Esophagus (tissue), 2 donors: Measurements from ENCODE around the gene NSMF. TPM values are rescaled to one million over a fixed set of nuclear protein-coding genes. Genes with fewer than 3 reads are reported as not detected.
"Not testable (repeated sequence)": the region's sequence is repeated elsewhere in the genome, so short reads cannot be mapped to it uniquely, and the experiment has no call there.

Experiments used
- H3K27ac ChIP-seq, 2 donors: one replicate each; pipeline ENCODE4 v1.5.1; 2013; ENCODE audit warnings: low read depth in 2 of 2, mild to moderate bottlenecking in 2 of 2, inconsistent platforms in 1 of 2, low read length in 1 of 2, moderate library complexity in 1 of 2
- H3K27me3 ChIP-seq, 2 donors: one replicate each; pipeline ENCODE4 v1.6.1; 2013; ENCODE audit warnings: low read length in 2 of 2, control low read depth in 1 of 2, mild to moderate bottlenecking in 1 of 2; ENCODE audit not compliant: insufficient read depth in 2 of 2, control insufficient read depth in 1 of 2
- H3K36me3 ChIP-seq, 2 donors: one replicate each; pipeline ENCODE4 v1.6.1; 2013; ENCODE audit warnings: low read length in 1 of 2; ENCODE audit not compliant: control insufficient read depth in 2 of 2, insufficient read depth in 2 of 2
- H3K4me1 ChIP-seq, 2 donors: one replicate each; pipeline ENCODE4 v1.6.1; 2013; ENCODE audit warnings: low read length in 1 of 2; ENCODE audit not compliant: control insufficient read depth in 2 of 2, insufficient read depth in 2 of 2
- H3K4me3 ChIP-seq, 2 donors: one replicate each; pipeline ENCODE4 v1.5.1; 2013; ENCODE audit warnings: low read length in 2 of 2, mild to moderate bottlenecking in 2 of 2, low read depth in 1 of 2, moderate library complexity in 1 of 2
- H3K9me3 ChIP-seq, 2 donors: one replicate each; pipeline ENCODE4 v1.6.1; 2013; ENCODE audit warnings: mild to moderate bottlenecking in 2 of 2, low read depth in 1 of 2, low read length in 1 of 2, moderate library complexity in 1 of 2; ENCODE audit not compliant: control insufficient read depth in 2 of 2, insufficient read depth in 1 of 2
- WGBS, 2 donors: extraction: QIAGEN DNeasy Blood & Tissue Kit; methylation state at CpG; one replicate each; pipeline ENCODE4 v1.1.7; 2013; 5-methylcytosine and 5-hydroxymethylcytosine counted together
- polyA plus RNA-seq, 2 donors: library from polyadenylated mRNA; stranded (reverse); fragments of 200-250 nt; gene quantifications; one replicate each; pipeline ENCODE4 v1.2.3, GENCODE V29; 2013
- donor health status: healthy with polysubstance abuse.
- donor health status: Bipolar disorder and iron deficiency.

The NSMF gene
- polyA plus RNA-seq, 2 donors: 20.7 to 26.1 TPM

DNA sequence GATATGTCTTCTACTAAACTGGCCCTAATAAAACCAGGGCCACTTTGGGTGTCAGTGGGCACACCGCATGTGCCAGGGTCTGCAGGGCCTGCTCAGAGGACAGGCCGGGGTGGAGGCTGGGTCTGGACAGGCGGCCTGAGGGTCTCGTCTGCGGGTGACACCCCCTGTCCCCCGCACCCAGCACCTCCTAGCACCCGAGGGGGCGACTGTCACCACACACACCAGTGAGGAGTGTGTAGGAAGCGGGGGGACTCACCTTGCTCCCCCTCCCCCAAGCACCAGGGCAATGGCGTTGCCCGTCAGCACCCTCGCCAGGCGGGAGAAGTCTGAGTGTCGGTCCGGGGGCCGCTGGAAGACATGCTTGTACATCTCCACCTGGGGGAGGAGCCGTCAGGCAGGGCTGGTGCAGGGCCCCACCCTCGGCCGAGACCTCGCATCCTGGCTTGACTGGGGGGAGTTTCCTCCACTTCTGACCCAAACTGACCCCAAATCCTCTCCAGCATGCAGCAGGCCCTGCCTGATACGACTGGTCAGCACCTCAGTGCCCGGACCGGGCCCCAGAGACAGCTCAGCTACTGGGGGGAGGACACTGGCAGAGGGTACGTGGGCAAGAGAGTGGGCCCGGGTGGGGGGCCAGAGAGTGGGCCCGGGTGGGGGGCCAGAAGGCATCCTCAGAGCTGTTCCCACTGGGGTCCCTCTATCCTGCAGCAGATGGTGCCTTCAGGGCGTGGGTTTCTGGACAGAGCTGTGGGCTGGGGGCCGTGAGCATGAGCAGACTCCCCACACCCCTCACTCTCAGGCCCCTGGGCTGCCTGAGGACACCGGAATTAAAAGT, 18.9 kb upstream of the NSMF start:
- H3K27ac ChIP-seq: no peak overlapping the region
- 89 to 91% methylated on average over 28 to 29 of the region's 29 CpGs for WGBS, 2 donors
- peaks cover 0 to 2% of the 10 kb centered on the region in 2 donors for H3K9me3 ChIP-seq

DNA sequence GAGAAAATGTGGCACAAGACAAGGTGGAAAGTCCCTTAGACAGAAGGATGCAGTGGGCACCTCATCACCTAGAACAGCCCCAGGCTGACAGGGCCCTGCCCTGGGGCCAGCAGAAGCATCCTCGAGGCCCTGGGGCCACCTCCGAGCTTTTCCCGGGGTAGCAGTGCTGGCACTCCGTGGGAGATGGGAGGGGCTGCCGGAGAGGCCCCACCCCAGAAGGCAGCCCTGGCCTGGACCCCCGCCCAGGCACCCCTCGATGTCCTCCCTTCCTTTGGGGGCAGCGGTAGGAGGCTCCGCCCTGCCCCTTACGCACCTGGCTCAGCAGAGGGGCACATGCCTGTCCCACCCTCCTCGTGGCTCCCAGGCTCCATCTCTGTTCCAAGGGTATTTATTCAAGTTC, 17.7 kb upstream of the NSMF start:
- no peaks in the 10 kb centered on the region for H3K27me3 ChIP-seq
- peaks cover 0 to 4% of the 10 kb centered on the region in 2 donors for H3K9me3 ChIP-seq
- 91 to 92% methylated on average over 10 to 11 of the region's 11 CpGs for WGBS, 2 donors
- H3K4me3 ChIP-seq: no peak overlapping the region
- H3K27ac ChIP-seq: no peak overlapping the region
- H3K4me1 ChIP-seq: no peaks in the 10 kb centered on the region
- H3K36me3 ChIP-seq: no peaks in the 10 kb centered on the region

More for the DNA sequence above, 18.9 kb upstream of the NSMF start:
- H3K4me3 ChIP-seq: no peak overlapping the region
- no peaks in the 10 kb centered on the region for H3K36me3 ChIP-seq
- H3K4me1 ChIP-seq: no peaks in the 10 kb centered on the region
- H3K27me3 ChIP-seq: no peaks in the 10 kb centered on the region

DNA sequence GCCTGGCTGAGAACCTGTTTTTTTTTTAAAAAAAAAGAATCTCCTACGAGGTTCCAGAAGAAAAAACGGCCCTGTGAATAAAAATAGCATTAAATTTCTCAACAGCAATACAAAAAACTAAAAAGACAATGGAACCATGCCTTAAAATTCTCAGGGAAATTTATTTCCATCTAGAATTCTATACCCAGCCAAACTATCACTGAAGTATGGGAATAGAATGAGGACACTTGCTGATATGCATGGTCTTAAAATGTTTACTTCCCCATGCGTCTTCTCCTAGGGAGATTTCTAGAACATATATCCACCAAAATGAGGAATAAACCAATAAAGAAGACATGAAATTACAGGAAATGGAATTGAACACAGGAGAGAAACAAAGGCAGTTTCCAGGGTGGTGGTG, 16.5 kb upstream of the NSMF start:
- H3K27me3 ChIP-seq: no peaks in the 10 kb centered on the region
- 83 to 84% methylated on average over 3 of the region's 3 CpGs for WGBS, 2 donors
- no peaks in the 10 kb centered on the region for H3K36me3 ChIP-seq
- H3K9me3 ChIP-seq: peaks cover 0 to 4% of the 10 kb centered on the region in 2 donors
- H3K4me3 ChIP-seq: no peak overlapping the region
- H3K27ac ChIP-seq: no peak overlapping the region
- no peaks in the 10 kb centered on the region for H3K4me1 ChIP-seq

DNA sequence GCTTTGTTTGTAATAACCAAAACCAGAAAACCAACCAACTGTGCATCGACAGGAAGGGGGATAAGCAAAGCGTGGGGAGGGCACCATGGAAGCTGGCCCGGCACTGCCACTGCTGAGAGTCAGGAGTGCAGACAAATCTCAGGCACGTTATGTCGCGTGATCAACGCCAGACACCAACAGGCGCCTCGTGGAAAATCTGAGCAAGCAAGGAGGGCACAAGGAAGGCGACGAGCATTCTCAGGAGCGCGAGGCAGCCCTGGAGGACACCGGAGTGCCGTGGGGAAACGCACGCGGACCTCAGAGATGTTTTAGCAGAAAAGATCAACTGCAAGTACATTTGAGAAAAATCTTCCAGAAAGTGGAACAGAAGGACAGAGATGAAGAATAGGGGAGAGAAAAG, 15.1 kb upstream of the NSMF start:
- 94% methylated on average over 18 of the region's 18 CpGs for WGBS, 2 donors
- Histone ChIP-seq H3K27me3 (no peaks in the 10 kb centered on the region), H3K27ac (no peak overlapping the region)

DNA sequence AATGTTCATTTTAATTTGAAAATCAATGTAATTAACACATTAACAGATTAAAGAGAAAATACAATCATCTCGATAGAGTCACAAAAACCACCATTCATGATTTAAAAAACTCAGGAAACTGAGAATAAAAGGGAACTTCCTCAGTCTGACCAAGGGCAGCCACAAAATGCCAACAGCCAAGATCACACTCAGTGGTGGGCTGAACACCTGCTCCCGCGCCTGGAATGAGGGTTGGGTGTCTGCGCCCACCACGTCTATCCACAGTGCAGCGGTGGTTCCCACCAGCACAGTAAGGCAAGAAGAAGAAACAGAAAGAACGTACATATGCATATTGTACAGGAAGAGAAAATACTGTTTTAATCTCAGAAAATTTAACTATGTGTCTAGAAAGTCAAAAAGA, 11.7 kb upstream of the NSMF start:
- H3K4me1 ChIP-seq: no peaks in the 10 kb centered on the region
- no peaks in the 10 kb centered on the region for H3K27me3 ChIP-seq
- WGBS, 2 donors: 70 to 75% methylated on average over 7 of the region's 7 CpGs
- no peak overlapping the region for H3K27ac ChIP-seq
- H3K4me3 ChIP-seq: no peak overlapping the region
- no peaks in the 10 kb centered on the region for H3K36me3 ChIP-seq
- H3K9me3 ChIP-seq: peaks cover 0 to 2% of the 10 kb centered on the region in 2 donors

More for the DNA sequence above, 15.1 kb upstream of the NSMF start:
- Histone ChIP-seq H3K36me3 (no peaks in the 10 kb centered on the region), H3K4me1 (no peaks in the 10 kb centered on the region), H3K4me3 (no peak overlapping the region), H3K9me3 (peaks cover 0 to 4% of the 10 kb centered on the region in 2 donors)

DNA sequence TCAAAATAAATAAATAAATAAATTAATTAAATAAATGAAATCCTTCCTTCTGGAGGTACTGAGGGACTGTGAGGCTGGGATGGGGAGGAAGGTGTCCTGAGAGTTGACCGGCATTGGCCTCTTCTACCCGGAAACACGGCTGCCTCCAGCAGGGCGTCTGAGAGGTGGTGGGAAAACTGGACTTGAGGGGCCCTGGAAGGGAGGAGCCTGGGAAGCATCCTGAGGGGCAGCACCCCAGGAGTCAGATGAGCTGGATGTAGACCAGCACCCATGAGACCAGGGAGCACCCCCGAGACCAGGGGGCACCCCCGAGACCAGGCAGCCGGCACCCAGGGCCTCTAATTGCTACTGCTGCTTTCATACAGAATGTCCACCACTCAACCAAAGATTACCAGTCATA, 8.8 kb upstream of the NSMF start:
- Histone ChIP-seq H3K27ac (no peak overlapping the region), H3K4me1 (no peaks in the 10 kb centered on the region), H3K9me3 (peaks cover 0 to 1% of the 10 kb centered on the region in 2 donors), H3K4me3 (no peak overlapping the region), H3K27me3 (no peaks in the 10 kb centered on the region), H3K36me3 (no peaks in the 10 kb centered on the region)
- 96 to 100% methylated on average over 7 of the region's 7 CpGs for WGBS, 2 donors

DNA sequence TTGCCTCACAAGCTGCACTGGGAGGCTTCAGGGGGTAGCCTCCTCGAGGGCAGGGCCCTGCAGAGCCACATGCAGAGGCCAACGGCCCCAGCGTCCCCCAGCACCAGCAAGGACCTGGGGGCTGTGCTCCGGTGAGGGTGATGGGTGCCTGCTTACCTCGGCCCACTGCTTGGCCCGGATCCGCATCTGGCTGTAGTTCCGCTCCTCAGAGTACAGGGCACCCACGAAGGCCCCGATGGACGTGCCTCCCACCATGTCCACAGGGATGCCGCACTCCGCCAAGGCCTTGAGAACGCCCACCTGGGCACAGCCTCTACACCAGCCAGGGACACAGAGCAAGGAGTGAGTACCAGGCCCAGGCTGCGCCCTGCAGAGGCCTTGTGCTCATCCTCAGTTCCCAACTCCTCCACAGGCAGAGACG, 8.0 kb upstream of the NSMF start:
- Histone ChIP-seq H3K9me3 (no peaks in the 10 kb centered on the region), H3K27me3 (no peaks in the 10 kb centered on the region), H3K4me3 (no peak overlapping the region), H3K27ac (no peak overlapping the region), H3K4me1 (no peaks in the 10 kb centered on the region), H3K36me3 (no peaks in the 10 kb centered on the region)
- 90 to 94% methylated on average over 16 of the region's 16 CpGs for WGBS, 2 donors

DNA sequence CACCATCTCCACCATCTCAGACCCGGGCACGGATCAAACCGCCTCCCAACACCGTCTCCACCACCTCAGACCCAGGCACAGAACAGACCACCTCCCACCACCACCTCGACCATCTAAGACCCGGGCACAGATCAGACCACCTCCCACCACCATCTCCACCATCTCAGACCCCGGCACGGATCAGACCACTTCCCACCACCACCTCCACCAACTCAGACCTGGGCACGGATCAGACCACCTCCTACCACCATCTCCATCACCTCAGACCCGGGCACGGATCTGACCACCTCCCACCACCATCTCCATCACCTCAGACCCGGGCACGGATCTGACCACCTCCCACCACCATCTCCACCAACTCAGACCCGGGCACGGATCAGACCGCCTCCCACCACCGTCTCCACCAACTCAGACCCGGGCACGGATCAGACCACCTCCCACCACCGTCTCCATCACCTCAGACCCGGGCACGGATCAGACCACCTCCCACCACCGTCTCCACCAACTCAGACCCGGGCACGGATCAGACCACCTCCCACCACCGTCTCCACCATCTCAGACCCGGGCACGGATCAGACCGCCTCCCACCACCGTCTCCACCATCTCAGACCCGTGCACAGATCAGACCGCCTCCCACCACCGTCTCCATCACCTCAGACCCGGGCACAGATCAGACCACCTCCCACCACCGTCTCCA, 7.4 kb upstream of the NSMF start:
- H3K36me3 ChIP-seq, H3K4me1 ChIP-seq: not testable (repeated sequence)
- WGBS, 2 donors: 92 to 93% methylated on average over 35 of the region's 35 CpGs

DNA sequence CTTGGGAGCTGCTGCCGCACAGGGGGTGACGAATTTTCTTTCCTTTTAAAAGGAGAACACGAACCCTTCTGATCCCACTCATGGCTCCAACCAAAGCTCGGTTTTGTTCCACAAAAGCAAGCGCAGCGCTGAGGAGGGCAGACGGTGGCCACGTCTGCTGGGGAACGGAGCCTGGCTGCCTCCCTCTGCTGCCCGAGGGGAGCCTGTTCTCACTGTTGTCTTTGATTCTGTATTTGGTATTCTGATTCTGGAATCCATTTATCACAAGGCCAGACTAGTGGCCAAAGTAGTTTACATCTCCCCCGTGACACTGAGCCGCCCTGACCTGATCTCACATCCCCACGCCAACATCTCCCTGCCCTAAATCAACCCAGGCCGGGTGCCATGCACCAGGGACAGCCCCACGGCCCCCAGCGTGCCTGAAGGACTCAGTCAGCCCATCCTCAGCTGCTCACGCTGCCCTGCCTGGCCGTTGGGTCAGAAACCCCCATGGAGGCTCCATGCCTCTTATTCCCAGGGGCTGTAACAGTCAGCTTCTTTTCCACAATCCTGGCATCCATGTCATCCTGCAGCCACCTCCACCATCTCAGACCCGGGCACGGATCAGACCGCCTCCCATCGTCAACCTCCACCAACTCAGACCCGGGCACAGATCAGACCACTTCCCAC, 6.7 kb upstream of the NSMF start:
- H3K27ac ChIP-seq: no peak overlapping the region
- no peak overlapping the region for H3K4me3 ChIP-seq
- 87 to 90% methylated on average over 23 of the region's 23 CpGs for WGBS, 2 donors
- peaks cover 0 to 3% of the 10 kb centered on the region in 2 donors for H3K36me3 ChIP-seq
- H3K27me3 ChIP-seq: no peaks in the 10 kb centered on the region
- H3K4me1 ChIP-seq: no peaks in the 10 kb centered on the region
- H3K9me3 ChIP-seq: no peaks in the 10 kb centered on the region

More for the DNA sequence above, 7.4 kb upstream of the NSMF start:
- H3K27ac ChIP-seq, H3K4me3 ChIP-seq, H3K27me3 ChIP-seq, H3K9me3 ChIP-seq: not testable (repeated sequence)
